IMR-90 (cell line): ENCODE measurements around the gene STX1B. TPM values are rescaled to one million over a fixed set of nuclear protein-coding genes. Genes with fewer than 3 reads are reported as not detected.

Experiments
- ATAC-seq: fragments of 200-7000 bp; cut with Tn5 transposase; 2 replicates; pipeline ENCODE4 v1.9.1; 2020; ENCODE audit warnings: low read depth, mild to moderate bottlenecking, moderate library complexity
- BruUV-seq: library from RNA; stranded (reverse); fragments of 400-500 nt; replicated peaks from 2 replicates; lab custom pipeline; 2021; lab: Mats Ljungman, UMichigan
- CTCF ChIA-PET: fragments of 300-600 bp; formaldehyde crosslinking; extraction: SDS; loops from one replicate; lab custom pipeline; 2021; ENCODE audit warnings: antibody characterized with exemption; lab: Yijun Ruan, JAX
- POLR2A ChIA-PET: fragments of 300-600 bp; sonication (Branson Sonifier 250); formaldehyde crosslinking; loops from one replicate; lab custom pipeline; 2022; ENCODE audit warnings: antibody characterized with exemption; ENCODE audit not compliant: unreplicated experiment; lab: Charles Lee
- DNase-seq: peaks from one replicate; pipeline ENCODE4 v3.0.0; 2013
- H2AFZ ChIP-seq: replicated peaks from 2 replicates; pipeline ENCODE3; 2013; ENCODE audit warnings: low read length, mild to moderate bottlenecking; ENCODE audit not compliant: poor library complexity
- H2AK5ac ChIP-seq: 2 replicates; pipeline ENCODE4 v1.6.1; 2013; ENCODE audit warnings: low read depth, low read length, inconsistent platforms
- H2AK9ac ChIP-seq: replicated peaks from 2 replicates; pipeline ENCODE3; 2013; ENCODE audit warnings: mild to moderate bottlenecking, low read depth, low read length, moderate library complexity; ENCODE audit not compliant: poor library complexity
- H2BK120ac ChIP-seq: 2 replicates; pipeline ENCODE4 v1.6.1; 2013; ENCODE audit warnings: low read depth, low read length, inconsistent platforms
- H2BK15ac ChIP-seq: 3 replicates; pipeline ENCODE4 v1.6.1; 2013; ENCODE audit warnings: low read depth, low read length, inconsistent platforms
- H2BK20ac ChIP-seq: 2 replicates; pipeline ENCODE4 v1.6.1; 2013; ENCODE audit warnings: low read depth, mild to moderate bottlenecking, inconsistent platforms, low read length, moderate library complexity
- H2BK5ac ChIP-seq: 2 replicates; pipeline ENCODE4 v1.6.1; 2013; ENCODE audit warnings: mild to moderate bottlenecking, low read depth, low read length, inconsistent platforms; ENCODE audit not compliant: poor library complexity, severe bottlenecking
- H3K14ac ChIP-seq: replicated peaks from 2 replicates; pipeline ENCODE4 v1.6.1; 2013; ENCODE audit warnings: low read depth, low read length, inconsistent platforms
- H3K18ac ChIP-seq: 2 replicates; pipeline ENCODE4 v1.6.1; 2013; ENCODE audit warnings: low read depth, low read length, control low read depth
- H3K23ac ChIP-seq: 2 replicates; pipeline ENCODE4 v1.6.1; 2013; ENCODE audit warnings: low read depth, low read length, inconsistent platforms
- H3K27ac ChIP-seq: 2 replicates; pipeline ENCODE4 v1.5.1; 2013; ENCODE audit warnings: mild to moderate bottlenecking, control low read depth, low read length; ENCODE audit not compliant: insufficient read depth
- H3K27me3 ChIP-seq: 2 replicates; pipeline ENCODE4 v1.6.1; 2013; ENCODE audit warnings: low read length; ENCODE audit not compliant: control insufficient read depth, insufficient read depth
- H3K36me3 ChIP-seq: 2 replicates; pipeline ENCODE4 v1.6.1; 2013; ENCODE audit warnings: low read length, mixed read lengths; ENCODE audit not compliant: control insufficient read depth, insufficient read depth
- H3K4ac ChIP-seq: 2 replicates; pipeline ENCODE4 v1.6.1; 2013; ENCODE audit warnings: low read depth, low read length, inconsistent platforms
- H3K4me1 ChIP-seq: 2 replicates; pipeline ENCODE4 v1.6.1; 2013; ENCODE audit warnings: low read length, mixed read lengths; ENCODE audit not compliant: control insufficient read depth, insufficient read depth
- H3K4me2 ChIP-seq: 2 replicates; pipeline ENCODE4 v1.6.1; 2013; ENCODE audit warnings: low read depth, mild to moderate bottlenecking, control low read depth, low read length, moderate library complexity
- H3K4me3 ChIP-seq: 2 replicates; pipeline ENCODE4 v1.5.1; 2013; ENCODE audit warnings: low read depth, mild to moderate bottlenecking, control low read depth, low read length, moderate library complexity; ENCODE audit not compliant: insufficient read depth
- H3K56ac ChIP-seq: 2 replicates; pipeline ENCODE4 v1.6.1; 2013; ENCODE audit warnings: low read length, inconsistent platforms; ENCODE audit not compliant: insufficient read depth; ENCODE audit errors: extremely low read depth
- H3K79me1 ChIP-seq, 2 experiments: 2 replicates each; pipeline ENCODE4 v1.6.1; 2013; ENCODE audit warnings: low read length in 2 of 2, inconsistent platforms in 1 of 2, low read depth in 1 of 2
- H3K9ac ChIP-seq: 2 replicates; pipeline ENCODE4 v1.6.1; 2013; ENCODE audit warnings: low read depth, low read length, control low read depth
- H3K9me1 ChIP-seq: 2 replicates; pipeline ENCODE4 v1.6.1; 2013; ENCODE audit warnings: low read length, inconsistent platforms; ENCODE audit not compliant: insufficient read depth
- H3K9me3 ChIP-seq: 2 replicates; pipeline ENCODE4 v1.6.1; 2013; ENCODE audit warnings: low read length; ENCODE audit not compliant: control insufficient read depth, insufficient read depth
- H4K20me1 ChIP-seq: 2 replicates; pipeline ENCODE4 v1.6.1; 2013; ENCODE audit warnings: low read length, inconsistent platforms; ENCODE audit not compliant: insufficient read depth
- H4K5ac ChIP-seq: 2 replicates; pipeline ENCODE4 v1.6.1; 2013; ENCODE audit warnings: mild to moderate bottlenecking, low read depth, low read length, control low read depth
- H4K8ac ChIP-seq, 2 experiments: 2 replicates each; pipeline ENCODE4 v1.6.1; 2013; ENCODE audit warnings: low read depth in 2 of 2, low read length in 2 of 2, control low read depth in 1 of 2, inconsistent platforms in 1 of 2
- H4K91ac ChIP-seq: 2 replicates; pipeline ENCODE4 v1.6.1; 2013; ENCODE audit warnings: low read depth, low read length, inconsistent platforms; ENCODE audit not compliant: insufficient read depth
- MAZ ChIP-seq: IDR thresholded peaks from 2 replicates; pipeline ENCODE4 v1.6.1; 2012; ENCODE audit warnings: low read depth, mild to moderate bottlenecking, low read length, improper control_type of control experiment, moderate library complexity, borderline replicate concordance
- POLR2A ChIP-seq: IDR thresholded peaks from 2 replicates; pipeline ENCODE4 v1.6.1; 2012; ENCODE audit warnings: mild to moderate bottlenecking, low read depth, low read length
- WGBS, 2 experiments: methylation state at CpG; one replicate each; pipeline versions ENCODE4 v1.1.5 to v1.1.7; 2013; ENCODE audit warnings: missing lambda C conversion rate in 2 of 2; ENCODE audit not compliant: insufficient read length in 1 of 2; ENCODE audit errors: extremely low coverage in 2 of 2; 5-methylcytosine and 5-hydroxymethylcytosine counted together
- dilution Hi-C: fragments of 300-500 bp; cut with HindIII; formaldehyde crosslinking; loops from one replicate; pipeline ENCODE4 v1.14.3; 2018; ENCODE audit warnings: low sequenced_read_pairs; ENCODE audit not compliant: unreplicated experiment
- in situ Hi-C: fragments of 300-500 bp; cut with MboI; formaldehyde crosslinking; loops from 3 replicates; pipeline ENCODE4 v1.14.3; 2019; ENCODE audit warnings: low sequenced_read_pairs, inconsistent platforms, mixed read lengths
- intact Hi-C: fragments of 100-400 bp; cut with micrococcal nuclease; formaldehyde crosslinking; loops from 2 replicates; pipeline ENCODE4 v1.10.0; 2022
- polyA plus RNA-seq, 3 experiments: library from polyadenylated mRNA; depleted of rRNA; stranded (reverse); fragments of >200 nt; gene quantifications; 2 replicates each; pipeline ENCODE4 v1.2.3, GENCODE V29; 2012; ENCODE audit warnings: low replicate concordance in 1 of 3
- total RNA-seq: library from RNA; depleted of rRNA; stranded (reverse); fragments of >200 nt; gene quantifications from 2 replicates; pipeline ENCODE4 v1.2.3, GENCODE V29; 2012

Gene STX1B
- total and polyA plus RNA-seq, 2 of the 4 experiments (the other 2 are of a cell fraction), result 3.9 to 14.9 TPM

GRCh38 chr16:30958175-30959079 lies 52.0 kb downstream of the STX1B start:
- dilution Hi-C loops, result no loop called here
- POLR2A ChIA-PET, result no interaction called here
- Histone ChIP-seq H3K14ac (peak overlapping the region; percentile 94), H2AFZ (peak overlapping the region; percentile 99), H3K23ac (peak overlapping the region; percentile 82; the same call in 1 of the 2 replicates), H3K36me3 (peaks cover 29% of the 10 kb centered on the region), H2AK9ac (peak overlapping the region; percentile 80), H3K4me2 (peak overlapping the region; percentile 96), H3K4ac (peak overlapping the region; percentile 25), H2AK5ac (peak overlapping the region; percentile 92; the same call in 1 of the 2 replicates), H2BK5ac (peak overlapping the region; percentile 52), H2BK120ac (no peak overlapping the region), H3K27me3 (no peaks in the 10 kb centered on the region), H3K4me1 (peaks cover 6% of the 10 kb centered on the region), H4K20me1 (peaks cover 12% of the 10 kb centered on the region; the same call in 1 of the 2 replicates), H3K9ac (peak overlapping the region; percentile 95), H4K91ac (no peak overlapping the region), H3K18ac (no peak overlapping the region), H3K9me1 (no peaks in the 10 kb centered on the region; the same call in 1 of the 2 replicates), H4K5ac (peak overlapping the region; percentile 52), H3K27ac (peak overlapping the region; percentile 81), H3K79me1 (peaks cover 33 to 44% of the 10 kb centered on the region in 2 experiments), H4K8ac (peak overlapping the region in 1 of 2 experiments; percentile 63; a peak in 1 of 4 replicates), H3K9me3 (no peaks in the 10 kb centered on the region), H2BK15ac (no peak overlapping the region), H2BK20ac (no peak overlapping the region), H3K4me3 (peak overlapping the region; percentile 61), H3K56ac (0 out of 2 replicates have a peak overlapping the region, but pooled peaks have one; percentile 26)
- WGBS, 2 experiments, result 69% methylated on average over 9 of the region's 55 CpGs; no CpG with 5 or more reads in 1 of the 2 experiments
- CTCF ChIA-PET, result no interaction called here
- in situ Hi-C loops, result no loop called here
- no peak for TF ChIP-seq MAZ
- TF ChIP-seq POLR2A, result peak; percentile 40; the same call in 1 of the 2 replicates
- ATAC-seq, result peak; percentile 50
- DNase-seq, result peak; percentile 43
- intact Hi-C loops, result loop anchor here (10.0 kb wide), 2 partner anchors 116 to 906 kb away; partner anchors contain the start of genes ZNF646 and ZNF668
- no TSS peak for BruUV-seq
